ENCODE data around the gene WDR38. TPM values are rescaled to one million over a fixed set of nuclear protein-coding genes. Genes with fewer than 3 reads are reported as not detected.

Gene WDR38
- polyA plus RNA-seq, 1 of the 3 experiments (the other 2 are of a cell fraction): not detected

GRCh38 chr9:124878021-124878420, 24.8 kb downstream of the WDR38 start:
- H2AFZ ChIP-seq (ENCODE audit: low read depth): no peak overlapping the region
- no peak overlapping the region; a peak in 1 of 4 replicates for H3K27ac ChIP-seq (ENCODE audit: low read depth in 2 of 2, low read length in 1 of 2)
- peaks cover 43 to 87% of the 10 kb centered on the region in 2 experiments for H3K36me3 ChIP-seq (replicated peaks in 1 of 2; ENCODE audit: control insufficient read depth in 1 of 2, insufficient read depth in 2 of 2, low read length in 1 of 2)
- no peaks in the 10 kb centered on the region for H3K9me3 ChIP-seq
- DNase-seq: no peak
- WGBS (ENCODE audit: low lambda C conversion rate): 100% methylated on average over 1 of the region's 1 CpG
- H3K4me1 ChIP-seq (ENCODE audit: control insufficient read depth in 1 of 2, insufficient read depth in 2 of 2, low read depth in 1 of 2, low read length in 1 of 2): no peaks in the 10 kb centered on the region
- H4K20me1 ChIP-seq (ENCODE audit: insufficient read depth): peaks cover 17% of the 10 kb centered on the region
- H3K27me3 ChIP-seq (ENCODE audit: insufficient read depth): no peaks in the 10 kb centered on the region
- H3K4me2 ChIP-seq: no peak overlapping the region
- no peak overlapping the region for H3K4me3 ChIP-seq (ENCODE audit: low read depth in 2 of 2, low read length in 1 of 2)
- no peaks in the 10 kb centered on the region for H3K9me2 ChIP-seq
- H3K9ac ChIP-seq: no peak overlapping the region
- CTCF ChIA-PET: interaction anchor here (1.0 to 2.0 kb wide), 4 partner anchors 9 to 497 kb away, joined by 3 to 5 read pairs (median 3); partner anchors contain the start of gene SCAI
- POLR2A ChIA-PET: no interaction called here
- TF ChIP-seq MXI1 (IDR thresholded peaks at IDR 0.05; ENCODE audit: low read depth, low read length) (no peak), REST (IDR thresholded peaks at IDR 0.05; ENCODE audit: low read depth, low read length) (no peak), USF1 (IDR thresholded peaks at IDR 0.05; ENCODE audit: borderline replicate concordance, low read depth) (no peak), MAX (IDR thresholded peaks at IDR 0.05; ENCODE audit: low read depth) (no peak), FOXJ3 (CRISPR knock-in tag; IDR thresholded peaks at IDR 0.05) (no peak), NFIC (IDR thresholded peaks at IDR 0.05; ENCODE audit: borderline replicate concordance) (no peak), SIN3A (IDR thresholded peaks at IDR 0.05; ENCODE audit: borderline replicate concordance, low read depth, low read length) (no peak), RFX5 (IDR thresholded peaks at IDR 0.05; ENCODE audit: low read length) (no peak)
- peaks cover 40% of the 10 kb centered on the region for H3K79me2 ChIP-seq (ENCODE audit: insufficient read depth)
- peaks cover 21% of the 10 kb centered on the region for H3F3A ChIP-seq (replicated peaks; ENCODE audit: insufficient read depth)

- H4K20me1 ChIP-seq (ENCODE audit: insufficient read depth): peaks cover 12% of the 10 kb centered on the region
- ChIA-PET CTCF (interaction anchor here (1.0 to 2.0 kb wide), 4 partner anchors 9 to 497 kb away, joined by 3 to 5 read pairs (median 3); partner anchors contain the start of gene SCAI), POLR2A (no interaction called here)
- H3F3A ChIP-seq (replicated peaks; ENCODE audit: insufficient read depth): peaks cover 21% of the 10 kb centered on the region
- no peak for TF ChIP-seq FOSL2 (IDR thresholded peaks at IDR 0.05; ENCODE audit: borderline replicate concordance, low read depth)
- TF ChIP-seq CHD2 (IDR thresholded peaks at IDR 0.05; ENCODE audit: low read length, partially characterized antibody): no peak
- no peak for TF ChIP-seq EZH2phosphoT487 (IDR thresholded peaks at IDR 0.05; ENCODE audit: borderline replicate concordance, low read depth)
- no peak for TF ChIP-seq GABPA (IDR thresholded peaks at IDR 0.05; ENCODE audit: low read depth)
- no peak for TF ChIP-seq USF2 (IDR thresholded peaks at IDR 0.05; ENCODE audit: borderline replicate concordance, low read depth, low read length)
- WGBS (ENCODE audit: low lambda C conversion rate): 100% methylated on average over 6 of the region's 6 CpGs
- H3K79me2 ChIP-seq (ENCODE audit: insufficient read depth): peaks cover 35% of the 10 kb centered on the region
- H3K4me3 ChIP-seq (ENCODE audit: low read depth in 2 of 2, low read length in 1 of 2): no peak overlapping the region
- H3K4me2 ChIP-seq: no peak overlapping the region
- no peak for DNase-seq
- H3K9me2 ChIP-seq: no peaks in the 10 kb centered on the region
- no peak overlapping the region for H2AFZ ChIP-seq (ENCODE audit: low read depth)
- no peaks in the 10 kb centered on the region for H3K9me3 ChIP-seq
- no peak overlapping the region for H3K9ac ChIP-seq
- no peaks in the 10 kb centered on the region for H3K27me3 ChIP-seq (ENCODE audit: insufficient read depth)
- H3K36me3 ChIP-seq (replicated peaks in 1 of 2; ENCODE audit: control insufficient read depth in 1 of 2, insufficient read depth in 2 of 2, low read length in 1 of 2): peaks cover 39 to 82% of the 10 kb centered on the region in 2 experiments
- no peaks in the 10 kb centered on the region for H3K4me1 ChIP-seq (ENCODE audit: control insufficient read depth in 1 of 2, insufficient read depth in 2 of 2, low read depth in 1 of 2, low read length in 1 of 2)
- no peak overlapping the region; a peak in 2 of 4 replicates for H3K27ac ChIP-seq (ENCODE audit: low read depth in 2 of 2, low read length in 1 of 2)
Observed at GRCh38 chr9:124878518-124878917, 25.3 kb downstream of the WDR38 start.
